Measurements from ENCODE around the gene HIPK1.

DNA sequence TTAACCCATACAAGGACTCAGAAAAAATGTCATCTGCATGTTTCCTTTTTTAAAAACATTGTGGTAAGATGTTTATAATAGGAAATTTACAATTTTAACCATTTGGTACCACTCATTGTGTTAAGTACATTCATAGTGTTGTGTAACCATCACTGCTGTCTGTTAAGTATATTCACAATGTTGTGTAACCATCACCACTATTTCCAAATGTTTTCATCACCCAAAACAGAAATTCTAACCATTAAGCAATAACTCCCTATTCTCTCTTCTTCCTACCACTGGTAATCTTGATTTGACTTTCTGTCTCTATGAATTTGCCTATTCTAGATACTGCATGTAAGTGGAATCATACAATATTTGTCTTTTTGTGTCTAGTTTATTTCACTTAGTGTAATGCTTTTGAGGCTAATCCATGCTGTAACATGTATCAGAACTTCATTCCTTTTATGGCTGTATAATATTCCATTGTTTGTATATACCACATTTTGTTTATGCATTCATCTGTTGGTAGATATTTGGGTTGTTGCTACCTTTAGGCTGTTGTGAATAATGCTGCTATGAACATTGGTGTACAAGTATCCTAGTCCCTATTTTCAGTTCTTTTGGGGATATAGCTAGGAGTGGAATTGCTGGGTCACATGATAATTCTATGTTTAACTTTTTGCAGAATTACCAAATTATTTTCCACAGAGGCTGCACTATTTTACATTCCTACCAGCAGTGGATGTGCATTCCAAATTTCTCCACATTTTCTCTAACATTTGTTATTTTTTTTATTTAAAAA lies 14.1 kb downstream of the HIPK1 start:
- no peak for TF ChIP-seq ZNF10 (CRISPR knock-in tag; IDR thresholded peaks at IDR 0.05; ENCODE audit: borderline replicate concordance, low read depth)
- no peak for TF ChIP-seq ZNF747 (CRISPR knock-in tag; IDR thresholded peaks at IDR 0.05; ENCODE audit: borderline replicate concordance)
